COLO668 (cell line): ENCODE results near the gene BPTF.
"Not testable (repeated sequence)": the region's sequence is repeated elsewhere in the genome, so short reads cannot be mapped to it uniquely, and the experiment has no call there.

ENCODE experiments used
- DNase-seq: peaks from one replicate; lab custom pipeline; 2025; ENCODE audit not compliant: unreplicated experiment; lab: John Stamatoyannopoulos, UW

The BPTF gene, protein sequence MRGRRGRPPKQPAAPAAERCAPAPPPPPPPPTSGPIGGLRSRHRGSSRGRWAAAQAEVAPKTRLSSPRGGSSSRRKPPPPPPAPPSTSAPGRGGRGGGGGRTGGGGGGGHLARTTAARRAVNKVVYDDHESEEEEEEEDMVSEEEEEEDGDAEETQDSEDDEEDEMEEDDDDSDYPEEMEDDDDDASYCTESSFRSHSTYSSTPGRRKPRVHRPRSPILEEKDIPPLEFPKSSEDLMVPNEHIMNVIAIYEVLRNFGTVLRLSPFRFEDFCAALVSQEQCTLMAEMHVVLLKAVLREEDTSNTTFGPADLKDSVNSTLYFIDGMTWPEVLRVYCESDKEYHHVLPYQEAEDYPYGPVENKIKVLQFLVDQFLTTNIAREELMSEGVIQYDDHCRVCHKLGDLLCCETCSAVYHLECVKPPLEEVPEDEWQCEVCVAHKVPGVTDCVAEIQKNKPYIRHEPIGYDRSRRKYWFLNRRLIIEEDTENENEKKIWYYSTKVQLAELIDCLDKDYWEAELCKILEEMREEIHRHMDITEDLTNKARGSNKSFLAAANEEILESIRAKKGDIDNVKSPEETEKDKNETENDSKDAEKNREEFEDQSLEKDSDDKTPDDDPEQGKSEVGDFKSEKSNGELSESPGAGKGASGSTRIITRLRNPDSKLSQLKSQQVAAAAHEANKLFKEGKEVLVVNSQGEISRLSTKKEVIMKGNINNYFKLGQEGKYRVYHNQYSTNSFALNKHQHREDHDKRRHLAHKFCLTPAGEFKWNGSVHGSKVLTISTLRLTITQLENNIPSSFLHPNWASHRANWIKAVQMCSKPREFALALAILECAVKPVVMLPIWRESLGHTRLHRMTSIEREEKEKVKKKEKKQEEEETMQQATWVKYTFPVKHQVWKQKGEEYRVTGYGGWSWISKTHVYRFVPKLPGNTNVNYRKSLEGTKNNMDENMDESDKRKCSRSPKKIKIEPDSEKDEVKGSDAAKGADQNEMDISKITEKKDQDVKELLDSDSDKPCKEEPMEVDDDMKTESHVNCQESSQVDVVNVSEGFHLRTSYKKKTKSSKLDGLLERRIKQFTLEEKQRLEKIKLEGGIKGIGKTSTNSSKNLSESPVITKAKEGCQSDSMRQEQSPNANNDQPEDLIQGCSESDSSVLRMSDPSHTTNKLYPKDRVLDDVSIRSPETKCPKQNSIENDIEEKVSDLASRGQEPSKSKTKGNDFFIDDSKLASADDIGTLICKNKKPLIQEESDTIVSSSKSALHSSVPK (N-terminal part only)

DNA sequence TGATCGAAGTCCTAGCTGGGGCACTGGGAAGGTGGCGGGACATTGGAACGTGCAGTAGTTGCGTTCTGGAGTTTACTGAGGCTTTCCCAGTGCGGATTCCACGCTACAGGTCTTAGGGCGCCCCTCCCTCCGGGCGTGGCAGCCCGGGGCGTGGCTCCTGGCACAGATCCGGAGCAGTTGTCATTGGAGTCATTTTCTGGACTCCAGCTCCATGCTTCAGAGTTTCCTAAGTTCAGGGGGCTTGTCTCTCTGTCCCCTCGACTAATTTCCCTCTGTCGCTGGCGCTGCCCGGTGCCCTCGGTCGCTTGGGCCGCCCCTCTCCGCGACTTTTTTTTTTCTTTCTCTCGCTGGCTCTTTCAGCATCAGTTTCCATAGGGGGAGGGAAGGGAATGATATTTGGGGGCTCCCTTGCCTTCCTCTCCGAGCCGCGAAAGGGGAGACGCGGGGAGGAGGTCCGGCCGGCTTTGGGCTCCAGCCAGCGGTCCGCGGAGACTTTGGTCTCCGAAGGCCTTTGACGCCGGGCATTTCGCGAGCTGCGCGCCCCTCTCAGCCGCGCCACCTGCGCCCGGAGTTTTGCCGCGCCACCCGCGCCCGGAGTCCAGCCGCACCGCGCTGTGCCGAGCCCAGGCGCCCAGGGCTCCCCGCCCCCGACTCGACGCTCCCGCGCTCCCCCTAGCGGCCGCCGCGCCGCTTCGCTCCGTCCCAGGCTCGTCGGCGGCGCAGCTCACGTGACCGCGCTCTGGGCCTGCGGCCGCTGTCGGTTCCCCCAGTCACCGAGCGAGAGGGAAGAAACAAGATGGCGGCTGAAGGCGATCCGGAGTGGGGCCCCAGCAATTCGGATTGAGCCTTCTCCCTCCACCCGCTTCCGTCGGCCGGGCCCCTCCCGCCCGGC lies at the start of gene BPTF:
BPTF (plus strand) TSS at position 769 of the 892 bp plus-strand sequence. CDS start 222 bp downstream, outside the sequence.
- peak; percentile 86 for DNase-seq

DNA sequence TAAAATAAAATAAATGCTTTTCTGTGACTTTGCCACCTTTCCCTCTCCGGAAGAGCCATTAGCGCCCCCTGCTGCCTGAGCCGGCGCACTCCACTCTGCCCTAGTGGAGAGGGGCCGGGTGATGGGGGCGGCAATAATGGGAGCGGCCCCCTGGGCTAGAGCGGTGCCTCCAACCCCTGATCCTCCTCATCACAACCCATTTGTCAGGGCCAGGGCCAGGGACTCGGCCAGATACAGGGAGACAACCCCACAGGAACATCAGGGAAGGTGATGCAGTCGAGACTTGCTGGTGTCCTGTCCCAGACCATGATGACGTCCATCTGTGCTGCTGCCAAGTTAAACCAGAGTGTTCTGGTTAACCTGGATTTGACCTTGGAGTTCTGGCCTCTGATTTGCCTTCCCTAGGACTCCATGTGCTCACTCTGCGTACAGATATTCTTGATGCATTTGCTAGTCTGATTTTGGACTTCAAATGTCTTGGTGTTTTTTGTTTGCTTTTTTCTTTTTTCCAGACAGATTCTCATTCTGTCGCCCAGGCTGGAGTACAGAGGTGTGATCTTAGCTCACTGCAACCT lies 46.1 kb upstream of the BPTF start:
- DNase-seq = peak; percentile 6

DNA sequence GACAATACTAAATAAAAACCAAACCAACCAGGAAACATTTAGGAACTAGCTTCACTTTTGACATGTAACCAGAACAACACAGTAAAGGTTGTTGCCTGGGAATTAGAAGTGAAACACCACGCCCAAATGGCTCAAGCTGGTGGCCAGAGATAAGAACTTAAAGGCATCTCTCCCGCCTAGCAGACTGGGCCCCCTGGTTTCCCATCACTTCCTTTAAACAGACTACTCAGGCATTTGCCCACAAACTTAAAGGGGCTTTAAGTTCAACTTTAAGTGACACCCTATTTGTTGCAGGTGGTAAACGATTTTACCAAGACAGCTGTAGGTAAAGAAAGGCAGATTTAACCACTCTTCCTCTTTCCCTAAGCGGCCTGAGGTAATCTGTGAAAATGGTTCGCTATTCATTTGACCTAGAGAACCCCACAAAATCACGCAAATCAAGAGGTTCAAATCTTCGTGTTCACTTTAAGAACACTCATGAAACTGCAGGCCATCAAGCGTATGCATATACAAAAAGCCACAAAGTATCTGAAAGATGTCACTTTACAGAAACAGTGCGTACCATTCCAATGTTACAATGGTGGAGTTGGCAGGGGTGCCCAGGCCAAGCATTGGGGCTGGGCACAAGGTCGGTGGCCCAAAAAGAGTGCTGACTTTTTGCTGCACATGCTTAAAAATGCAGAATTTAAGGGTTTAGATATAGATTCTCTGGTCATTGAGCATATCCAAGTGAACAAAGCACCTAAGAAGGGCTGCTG lies 40.8 kb upstream of the BPTF start:
- no peak for DNase-seq

DNA sequence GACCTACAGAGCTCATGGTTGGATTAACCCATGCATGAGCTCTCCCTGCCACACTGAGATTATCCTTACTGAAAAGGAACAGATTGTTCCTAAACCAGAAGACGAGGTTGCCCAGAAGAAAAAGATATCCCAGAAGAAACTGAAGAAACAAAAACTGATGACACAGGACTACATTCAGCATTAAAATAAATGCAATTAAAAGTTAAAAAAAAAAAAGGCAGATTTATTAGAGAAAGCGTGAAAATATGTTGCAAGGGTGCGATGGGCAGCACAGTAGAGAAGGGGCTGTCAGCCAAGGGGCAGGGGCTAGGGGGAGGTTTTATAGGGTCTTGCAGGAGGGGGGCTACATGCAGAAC lies 40.2 kb upstream of the BPTF start:
- no peak for DNase-seq

DNA sequence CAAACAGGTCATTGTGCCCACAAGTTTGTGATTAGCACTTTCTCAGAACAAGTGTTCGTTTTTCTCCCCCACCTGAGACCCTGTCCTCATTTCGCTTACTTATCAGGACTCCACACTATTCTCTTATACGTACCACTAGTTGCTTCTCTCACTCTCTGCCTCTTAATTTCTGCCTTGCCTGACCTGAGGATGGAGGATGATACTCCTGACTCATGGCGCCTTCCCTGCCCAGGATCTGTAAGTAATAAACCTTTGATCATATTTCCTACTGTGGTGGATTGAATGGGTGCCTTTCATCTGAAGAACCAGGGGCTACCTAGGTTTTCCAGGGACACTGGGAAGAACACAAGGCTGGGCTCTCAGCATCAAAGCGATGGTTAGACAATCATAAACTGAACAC lies 39.8 kb upstream of the BPTF start:
- no peak for DNase-seq

DNA sequence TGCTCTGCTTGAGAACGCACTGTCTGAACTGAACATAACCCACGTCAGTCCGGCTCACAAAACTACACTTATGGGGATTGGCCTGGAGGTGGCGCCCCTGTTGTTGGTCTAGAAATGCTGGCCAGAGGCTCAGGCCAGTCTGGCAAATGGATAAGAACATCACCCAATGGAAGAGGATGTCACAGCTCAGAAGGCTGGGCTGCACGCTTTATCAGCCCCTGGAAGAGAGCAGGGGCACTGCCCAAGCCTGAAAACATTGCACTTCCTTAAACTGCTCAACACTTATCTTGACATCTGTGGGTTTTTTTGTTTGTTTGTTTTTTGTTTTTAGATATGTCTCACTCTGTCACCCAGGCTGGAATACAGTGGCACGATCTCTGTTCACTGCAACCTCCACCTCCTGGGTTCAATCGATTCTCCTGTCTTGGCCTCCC lies 24.8 kb upstream of the BPTF start:
- peak; percentile 50 for DNase-seq

DNA sequence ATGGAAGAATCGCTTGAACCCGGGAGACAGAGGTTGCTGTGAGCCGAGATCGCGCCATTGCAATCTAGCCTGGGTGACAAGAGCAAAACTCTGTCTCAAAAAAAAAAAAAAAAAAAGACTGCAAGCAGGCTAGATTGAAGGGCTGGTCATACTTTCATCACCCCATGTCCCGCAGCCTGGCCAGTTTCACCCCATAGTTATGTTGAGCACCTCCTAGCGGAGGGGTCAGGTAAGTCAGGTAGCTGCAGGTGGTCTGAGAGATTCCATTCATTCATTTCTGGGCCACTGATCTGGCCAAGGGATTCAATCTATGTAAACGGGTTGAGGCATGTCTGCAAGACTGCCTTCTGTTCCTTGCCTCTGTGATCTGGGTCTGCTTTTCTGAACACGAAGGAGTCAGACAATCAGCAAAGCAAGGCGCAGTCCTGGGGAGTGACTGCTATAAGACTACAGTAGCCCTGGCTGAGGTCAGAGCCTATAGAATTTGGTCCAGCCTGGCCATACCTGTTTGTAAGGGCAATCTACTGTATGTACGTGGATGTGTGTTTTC lies 23.6 kb upstream of the BPTF start:
- no peak for DNase-seq

DNA sequence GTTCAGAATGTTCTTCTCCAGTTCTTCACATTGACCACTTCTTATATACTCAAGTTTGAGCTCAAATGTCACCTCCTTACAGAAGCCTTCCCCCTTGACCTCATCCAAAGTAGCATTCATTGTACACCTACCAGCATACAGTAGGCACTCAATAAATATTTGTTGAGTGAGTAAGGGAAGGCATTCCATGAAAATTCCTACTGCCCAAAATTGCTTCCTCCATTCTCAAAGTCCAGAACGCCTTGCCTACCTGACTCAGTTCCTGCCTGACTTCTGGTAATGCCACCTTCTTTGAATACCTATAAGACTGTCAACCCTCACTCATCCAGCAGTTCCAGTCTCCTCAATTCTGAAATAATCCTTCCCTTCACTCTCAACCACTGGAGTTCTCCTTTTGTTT lies 14.8 kb upstream of the BPTF start:
- DNase-seq = no peak

DNA sequence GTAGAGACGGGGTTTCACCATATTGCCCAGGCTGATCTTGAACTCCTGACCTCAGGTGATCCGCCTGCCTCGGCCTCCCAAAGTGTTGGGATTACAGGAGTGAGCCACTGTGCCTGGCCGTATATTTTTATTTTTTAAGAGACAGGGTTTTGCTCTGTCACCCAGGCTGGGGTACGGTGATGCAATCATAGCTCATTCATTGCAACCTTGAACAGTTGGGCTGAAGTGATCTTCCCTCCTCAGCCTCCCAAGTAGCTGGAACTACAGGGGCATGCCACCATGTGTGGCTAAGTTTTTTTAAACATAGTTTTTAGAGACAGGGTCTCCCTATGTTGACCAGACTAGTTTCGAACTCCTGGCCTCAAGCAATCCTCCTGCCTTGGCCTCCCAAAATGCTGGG lies 12.9 kb upstream of the BPTF start:
- not testable (repeated sequence) for DNase-seq

DNA sequence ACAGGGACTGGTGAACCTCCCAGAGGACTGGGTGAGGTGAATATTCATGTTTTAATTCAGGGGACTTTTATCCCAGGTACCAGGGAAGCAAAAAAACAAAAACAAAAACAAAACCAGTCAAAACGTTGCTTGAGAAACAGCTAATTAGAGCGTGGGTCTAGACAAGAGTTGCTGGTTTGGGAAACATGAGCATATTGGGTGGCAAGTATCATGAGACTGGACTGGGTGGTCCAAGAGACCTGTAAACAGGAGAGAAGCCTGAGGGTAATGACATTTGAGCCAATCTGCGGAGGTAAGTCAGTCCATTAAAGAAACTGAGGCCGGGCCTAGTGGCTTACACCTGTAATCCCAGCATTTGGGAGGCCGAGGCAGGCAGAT lies 11.5 kb upstream of the BPTF start:
- DNase-seq = no peak

DNA sequence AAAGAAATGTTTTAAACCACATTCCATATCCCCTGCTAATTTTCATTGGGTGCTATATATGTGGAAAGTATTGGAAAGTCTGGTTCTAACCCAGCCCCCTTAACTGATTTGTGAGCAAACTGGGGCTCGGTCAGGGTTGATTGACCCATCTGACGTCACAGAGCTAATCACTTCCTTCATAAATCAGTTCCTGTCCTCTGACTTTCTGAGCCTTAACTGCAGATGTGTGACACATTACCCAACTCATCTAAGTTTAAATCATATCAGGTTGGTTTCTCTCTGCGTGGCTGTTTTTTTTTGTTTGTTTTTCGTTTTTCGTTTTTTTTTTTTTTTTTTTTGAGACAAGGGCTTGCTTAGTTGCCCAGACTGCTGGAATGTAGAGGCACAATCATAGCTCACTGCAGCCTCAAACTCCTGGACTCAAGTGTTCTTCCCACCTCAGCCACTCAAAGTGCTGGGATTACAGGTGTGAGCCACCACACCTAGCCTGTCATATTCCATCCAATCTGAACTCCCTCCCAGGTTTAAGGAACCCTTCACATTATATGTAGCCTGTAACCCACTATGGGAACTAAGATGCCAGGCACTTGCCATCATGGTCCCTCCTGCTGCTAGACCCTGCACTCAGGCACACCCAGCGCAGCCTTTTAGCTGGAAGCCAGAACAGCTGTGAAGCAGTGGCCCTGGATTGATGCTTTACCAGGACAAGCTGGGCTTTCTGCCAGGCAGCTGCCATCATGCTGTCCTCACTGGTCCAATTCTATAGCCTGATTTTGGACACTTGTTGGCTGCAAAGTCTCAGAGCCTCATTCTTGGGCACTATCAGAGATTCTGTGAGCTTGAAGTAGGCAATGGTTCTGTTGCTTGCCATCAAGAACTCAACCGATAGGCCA lies 6.9 kb upstream of the BPTF start:
- no peak for DNase-seq

DNA sequence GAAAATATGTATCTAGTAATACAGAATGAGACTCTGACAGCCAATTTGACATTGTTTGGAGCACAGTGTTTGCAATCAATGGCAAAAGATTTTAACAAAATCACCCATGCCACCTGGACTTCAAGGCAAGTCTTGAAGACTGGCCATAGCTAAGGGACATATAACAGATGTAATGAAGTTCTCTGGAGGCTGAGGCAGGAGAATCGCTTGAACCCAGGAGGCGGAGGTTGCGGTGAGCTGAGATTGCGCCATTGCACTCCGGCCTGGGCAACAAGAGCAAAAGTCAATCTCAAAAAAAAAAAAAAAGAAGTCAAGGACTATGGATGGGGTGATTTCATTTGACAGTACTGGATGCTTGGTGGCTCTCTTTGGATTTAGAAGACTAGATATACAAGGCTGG lies 5.6 kb upstream of the BPTF start:
- no peak for DNase-seq

DNA sequence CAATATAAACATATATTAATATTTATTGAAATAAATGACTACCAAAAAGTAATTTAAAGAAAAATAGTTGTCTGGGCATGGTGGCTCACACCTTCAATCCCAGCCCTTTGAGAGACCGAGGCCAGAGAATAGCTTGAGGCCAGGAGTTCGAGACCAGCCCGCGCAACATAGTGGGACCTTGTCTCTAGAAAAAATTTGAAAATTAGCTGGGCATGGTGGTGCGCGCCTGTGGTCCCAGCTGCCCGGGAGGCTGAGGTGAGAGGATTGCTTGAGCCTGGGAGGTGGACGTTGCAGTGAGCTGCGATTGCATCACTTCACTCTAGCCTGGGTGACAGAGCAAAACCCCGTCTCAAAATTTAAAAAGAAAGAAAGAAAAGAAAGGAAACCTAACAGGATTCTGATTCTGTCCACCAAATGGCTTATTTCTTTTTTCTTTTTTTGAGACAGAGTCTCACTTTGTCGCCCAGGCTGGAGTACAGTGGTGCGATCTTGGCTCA lies 3.4 kb upstream of the BPTF start:
- no peak for DNase-seq

DNA sequence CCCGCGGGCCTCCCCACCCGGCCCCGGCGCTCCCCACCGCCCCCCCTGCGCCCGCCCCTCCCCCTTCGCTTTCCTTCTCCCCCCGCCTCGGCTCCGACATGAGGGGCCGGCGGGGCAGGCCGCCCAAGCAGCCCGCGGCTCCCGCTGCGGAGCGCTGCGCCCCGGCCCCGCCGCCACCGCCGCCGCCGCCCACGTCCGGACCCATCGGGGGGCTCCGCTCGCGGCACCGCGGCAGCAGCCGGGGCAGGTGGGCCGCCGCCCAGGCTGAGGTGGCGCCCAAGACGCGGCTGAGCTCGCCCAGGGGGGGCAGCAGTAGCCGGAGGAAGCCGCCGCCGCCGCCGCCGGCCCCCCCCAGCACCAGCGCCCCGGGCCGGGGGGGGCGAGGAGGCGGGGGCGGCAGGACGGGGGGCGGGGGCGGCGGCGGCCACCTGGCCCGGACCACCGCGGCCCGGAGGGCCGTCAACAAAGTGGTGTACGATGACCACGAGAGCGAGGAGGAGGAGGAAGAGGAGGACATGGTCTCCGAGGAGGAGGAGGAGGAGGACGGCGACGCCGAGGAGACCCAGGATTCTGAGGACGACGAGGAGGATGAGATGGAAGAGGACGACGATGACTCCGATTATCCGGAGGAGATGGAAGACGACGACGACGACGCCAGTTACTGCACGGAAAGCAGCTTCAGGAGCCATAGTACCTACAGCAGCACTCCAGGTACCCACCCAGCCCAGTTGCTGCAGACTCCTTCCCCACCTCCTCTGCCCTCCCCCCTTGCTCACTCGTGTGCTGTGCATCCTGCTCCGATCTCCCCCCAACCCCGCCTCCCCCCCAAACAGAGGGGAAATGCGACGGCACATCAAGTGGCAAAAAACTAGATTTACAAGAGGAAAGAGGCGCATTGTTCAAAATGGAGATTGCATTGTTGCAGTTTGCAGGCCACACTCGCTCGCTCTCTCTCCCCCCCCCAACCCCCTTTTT lies 611 bp downstream of the BPTF start:
- DNase-seq = peak; percentile 23

DNA sequence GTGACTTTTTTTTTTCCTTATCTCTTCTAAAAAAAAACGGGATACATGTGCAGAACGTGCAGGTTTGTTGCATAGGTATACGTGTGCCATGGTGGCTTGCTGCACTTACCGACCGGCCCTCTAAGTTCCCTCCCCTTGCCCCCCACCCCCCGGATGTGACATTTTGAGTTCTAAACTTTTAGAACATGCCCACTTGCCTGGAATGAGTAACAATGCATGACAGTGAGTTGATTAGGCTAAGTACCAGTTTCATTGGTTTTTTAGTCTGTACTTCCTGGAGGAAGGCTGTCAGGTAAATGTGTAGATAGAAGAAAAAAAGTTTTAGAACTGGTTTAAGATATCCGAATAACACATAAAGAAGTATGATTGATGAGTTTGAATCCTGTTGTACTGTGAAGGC lies 4.0 kb downstream of the BPTF start:
- DNase-seq = no peak

DNA sequence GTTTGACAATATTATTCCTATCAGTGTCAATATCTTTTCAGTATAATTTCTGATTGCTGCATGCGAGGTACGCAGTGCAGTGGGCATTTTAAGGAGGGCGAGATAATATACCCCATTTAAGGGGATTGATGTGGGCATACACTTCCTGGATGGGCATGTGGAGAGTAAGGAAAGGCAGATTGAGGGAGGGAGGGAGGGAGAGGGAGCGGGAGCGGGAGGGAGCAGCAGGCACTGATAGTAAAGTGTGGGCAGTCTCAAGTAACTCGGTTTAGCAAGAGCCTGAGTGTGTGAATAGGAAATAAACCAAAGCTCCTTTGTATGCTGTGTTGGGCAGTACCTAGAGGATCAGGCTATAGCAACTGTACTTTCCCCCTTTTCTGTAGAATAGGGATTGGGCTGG lies 5.1 kb downstream of the BPTF start:
- no peak for DNase-seq

DNA sequence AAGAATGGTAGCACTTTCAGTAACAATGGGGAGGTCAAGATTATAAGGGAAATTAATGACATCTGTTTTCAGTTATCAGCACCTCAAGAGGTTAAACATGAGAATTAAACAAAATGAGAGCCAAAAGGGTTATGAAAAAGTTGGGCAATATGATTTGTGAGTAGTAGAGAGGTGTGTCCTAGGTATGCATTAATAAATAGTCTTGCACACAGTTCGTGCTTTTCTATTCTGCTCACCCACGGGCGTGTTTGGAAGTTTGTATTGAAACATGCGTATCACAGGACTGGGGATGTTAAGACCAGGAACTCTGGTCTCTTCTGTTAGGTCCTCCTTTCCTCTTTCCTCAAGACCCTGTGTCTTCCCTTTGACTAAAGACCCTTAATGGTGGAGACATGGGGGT lies 6.0 kb downstream of the BPTF start:
- no peak for DNase-seq
